ENCODE data around the gene C1QL3. TPM values are rescaled to one million over a fixed set of nuclear protein-coding genes. Genes with fewer than 3 reads are reported as not detected.

Gene C1QL3
- total and polyA plus RNA-seq, 8 donors = 0.13 to 1.3 (median 0.64) TPM; not detected in 2

DNA sequence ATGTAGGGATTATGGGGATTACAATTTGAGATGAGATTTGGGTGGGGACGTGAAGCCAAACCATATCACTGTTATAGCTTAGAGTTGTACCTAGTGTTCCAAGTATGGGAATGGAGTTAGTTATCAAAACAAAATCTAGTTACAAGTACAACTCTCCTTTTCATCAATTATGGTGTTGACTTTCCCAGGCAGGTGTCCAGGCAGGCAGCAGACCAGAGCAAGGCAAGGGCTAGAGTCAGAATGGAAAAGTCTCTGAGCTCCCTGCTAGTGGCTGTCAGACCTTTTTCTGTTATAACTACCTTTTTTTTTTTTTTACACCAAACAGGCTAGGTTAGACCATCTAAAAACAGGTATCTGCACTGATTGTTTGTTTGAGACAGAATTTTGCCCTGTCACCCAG lies 55.7 kb downstream of the C1QL3 start:
- TF ChIP-seq, protein P1, sequence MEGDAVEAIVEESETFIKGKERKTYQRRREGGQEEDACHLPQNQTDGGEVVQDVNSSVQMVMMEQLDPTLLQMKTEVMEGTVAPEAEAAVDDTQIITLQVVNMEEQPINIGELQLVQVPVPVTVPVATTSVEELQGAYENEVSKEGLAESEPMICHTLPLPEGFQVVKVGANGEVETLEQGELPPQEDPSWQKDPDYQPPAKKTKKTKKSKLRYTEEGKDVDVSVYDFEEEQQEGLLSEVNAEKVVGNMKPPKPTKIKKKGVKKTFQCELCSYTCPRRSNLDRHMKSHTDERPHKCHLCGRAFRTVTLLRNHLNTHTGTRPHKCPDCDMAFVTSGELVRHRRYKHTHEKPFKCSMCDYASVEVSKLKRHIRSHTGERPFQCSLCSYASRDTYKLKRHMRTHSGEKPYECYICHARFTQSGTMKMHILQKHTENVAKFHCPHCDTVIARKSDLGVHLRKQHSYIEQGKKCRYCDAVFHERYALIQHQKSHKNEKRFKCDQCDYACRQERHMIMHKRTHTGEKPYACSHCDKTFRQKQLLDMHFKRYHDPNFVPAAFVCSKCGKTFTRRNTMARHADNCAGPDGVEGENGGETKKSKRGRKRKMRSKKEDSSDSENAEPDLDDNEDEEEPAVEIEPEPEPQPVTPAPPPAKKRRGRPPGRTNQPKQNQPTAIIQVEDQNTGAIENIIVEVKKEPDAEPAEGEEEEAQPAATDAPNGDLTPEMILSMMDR (IDR thresholded peaks at IDR 0.05) = no peak
- H3K4me3 ChIP-seq = no peak overlapping the region
- ATAC-seq (no peak), DNase-seq (no peak)
- intact Hi-C loops (cut with DNase I) = no loop called here
- no peaks in the 10 kb centered on the region for H3K4me1 ChIP-seq
- no peaks in the 10 kb centered on the region for H3K36me3 ChIP-seq
- H3K27me3 ChIP-seq = no peaks in the 10 kb centered on the region
- H3K27ac ChIP-seq = no peak overlapping the region
- no peaks in the 10 kb centered on the region for H3K9me3 ChIP-seq

Other genes starting within 250 kb of the C1QL3 start
- 10 to 100 TPM; 16.7 to 16.8 TPM for gene PTER, start 84.9 kb downstream of the C1QL3 start, total RNA-seq
- 10 to 100 TPM in 4 of 6 donors, 1 to 10 TPM in 2; 8.6 to 11.1 (median 10.3) TPM for gene PTER, start 84.9 kb downstream of the C1QL3 start, polyA plus RNA-seq (ENCODE audit: insufficient read length in 6 of 6)